ENCODE measurements around the gene FAM111B. TPM values are rescaled to one million over a fixed set of nuclear protein-coding genes. Genes with fewer than 3 reads are reported as not detected.

The FAM111B gene
- total RNA-seq, 2 donors from 2014 or later, result 20.0 to 23.1 TPM

- peaks cover 13% of the 10 kb centered on the region for H3K4me1 Mint-ChIP-seq
- H3K36me3 ChIP-seq (ENCODE audit: control insufficient read depth, insufficient read depth, low read length), result peaks cover 40% of the 10 kb centered on the region
Observed at GRCh38 chr11:59112494-59112893, 5.5 kb downstream of the FAM111B start.

GRCh38 chr11:59114344-59114743, 7.3 kb downstream of the FAM111B start:
- no peak overlapping the region for H3K9ac ChIP-seq (ENCODE audit: extremely low read depth, low read length, poor library complexity, severe bottlenecking)
- TF ChIP-seq, protein P1, sequence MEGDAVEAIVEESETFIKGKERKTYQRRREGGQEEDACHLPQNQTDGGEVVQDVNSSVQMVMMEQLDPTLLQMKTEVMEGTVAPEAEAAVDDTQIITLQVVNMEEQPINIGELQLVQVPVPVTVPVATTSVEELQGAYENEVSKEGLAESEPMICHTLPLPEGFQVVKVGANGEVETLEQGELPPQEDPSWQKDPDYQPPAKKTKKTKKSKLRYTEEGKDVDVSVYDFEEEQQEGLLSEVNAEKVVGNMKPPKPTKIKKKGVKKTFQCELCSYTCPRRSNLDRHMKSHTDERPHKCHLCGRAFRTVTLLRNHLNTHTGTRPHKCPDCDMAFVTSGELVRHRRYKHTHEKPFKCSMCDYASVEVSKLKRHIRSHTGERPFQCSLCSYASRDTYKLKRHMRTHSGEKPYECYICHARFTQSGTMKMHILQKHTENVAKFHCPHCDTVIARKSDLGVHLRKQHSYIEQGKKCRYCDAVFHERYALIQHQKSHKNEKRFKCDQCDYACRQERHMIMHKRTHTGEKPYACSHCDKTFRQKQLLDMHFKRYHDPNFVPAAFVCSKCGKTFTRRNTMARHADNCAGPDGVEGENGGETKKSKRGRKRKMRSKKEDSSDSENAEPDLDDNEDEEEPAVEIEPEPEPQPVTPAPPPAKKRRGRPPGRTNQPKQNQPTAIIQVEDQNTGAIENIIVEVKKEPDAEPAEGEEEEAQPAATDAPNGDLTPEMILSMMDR (conservative IDR thresholded peaks at IDR 0.05), result no peak
- Mint-ChIP-seq H3K9me3 (peaks cover 24% of the 10 kb centered on the region), H3K27me3 (ENCODE audit: insufficient read depth) (no peaks in the 10 kb centered on the region), H3K36me3 (ENCODE audit: low read depth) (peaks cover 63% of the 10 kb centered on the region), H3K4me1 (peaks cover 2% of the 10 kb centered on the region), H3K27ac (no peak overlapping the region), H3K4me3 (no peak overlapping the region)
- no peaks in the 10 kb centered on the region for H3K27me3 ChIP-seq (ENCODE audit: control insufficient read depth, insufficient read depth, low read length, poor library complexity, severe bottlenecking)
- DNase-seq, result no peak
- no peak overlapping the region for H3K27ac ChIP-seq (ENCODE audit: low read depth, low read length)
- peaks cover 52% of the 10 kb centered on the region for H3K36me3 ChIP-seq (ENCODE audit: control insufficient read depth, insufficient read depth, low read length)
- H3K4me3 ChIP-seq (ENCODE audit: low read length), result no peak overlapping the region
- 88 to 100% methylated on average over 2 to 3 of the region's 3 CpGs for WGBS, 2 experiments (ENCODE audit: insufficient coverage in 1 of 2, insufficient read length in 1 of 2)
- peaks cover 25% of the 10 kb centered on the region for H3K9me3 ChIP-seq (ENCODE audit: control insufficient read depth, low read length)
- no peaks in the 10 kb centered on the region for H3K4me1 ChIP-seq (ENCODE audit: control insufficient read depth, insufficient read depth, low read length)

More at GRCh38 chr11:59112494-59112893, 5.5 kb downstream of the FAM111B start:
- Mint-ChIP-seq H3K9me3 (peaks cover 9% of the 10 kb centered on the region), H3K4me3 (no peak overlapping the region), H3K36me3 (ENCODE audit: low read depth) (peaks cover 54% of the 10 kb centered on the region), H3K27me3 (ENCODE audit: insufficient read depth) (peaks cover 12% of the 10 kb centered on the region), H3K27ac (no peak overlapping the region)
- TF ChIP-seq, protein P1 (conservative IDR thresholded peaks at IDR 0.05), result no peak
- H3K9me3 ChIP-seq (ENCODE audit: control insufficient read depth, low read length), result peaks cover 6% of the 10 kb centered on the region
- no peaks in the 10 kb centered on the region for H3K4me1 ChIP-seq (ENCODE audit: control insufficient read depth, insufficient read depth, low read length)
- H3K4me3 ChIP-seq (ENCODE audit: low read length), result no peak overlapping the region
- DNase-seq, result no peak
- WGBS, 2 experiments (ENCODE audit: insufficient coverage in 1 of 2, insufficient read length in 1 of 2), result no CpG with 5 or more reads among the region's 2 CpGs
- H3K27me3 ChIP-seq (ENCODE audit: control insufficient read depth, insufficient read depth, low read length, poor library complexity, severe bottlenecking), result no peaks in the 10 kb centered on the region
- no peak overlapping the region for H3K27ac ChIP-seq (ENCODE audit: low read depth, low read length)
- H3K9ac ChIP-seq (ENCODE audit: extremely low read depth, low read length, poor library complexity, severe bottlenecking), result no peak overlapping the region

DNA sequence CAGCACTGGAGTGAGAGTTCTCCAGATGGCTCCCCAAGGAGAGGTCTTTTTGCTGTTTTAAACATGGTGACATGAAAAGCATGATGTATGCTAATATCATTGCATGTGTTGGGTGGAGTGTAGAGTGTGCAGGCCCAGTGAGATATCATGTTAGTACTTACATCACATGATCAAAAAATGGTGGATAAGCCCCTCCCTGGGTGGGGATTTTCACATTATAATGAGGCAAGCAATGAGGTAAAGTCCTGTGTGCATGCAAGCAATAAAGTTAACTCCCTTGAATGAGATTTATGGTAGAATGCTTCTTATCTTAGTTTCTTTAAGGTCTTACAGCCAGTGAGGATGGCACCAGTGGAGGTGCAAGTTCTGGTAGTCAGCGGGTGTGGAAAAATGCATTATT, 8.5 kb downstream of the FAM111B start:
- peaks cover 2% of the 10 kb centered on the region for H3K4me1 Mint-ChIP-seq
- peaks cover 55% of the 10 kb centered on the region for H3K36me3 ChIP-seq (ENCODE audit: control insufficient read depth, insufficient read depth, low read length)
- TF ChIP-seq, protein P1 (conservative IDR thresholded peaks at IDR 0.05), result no peak
- H3K27me3 Mint-ChIP-seq (ENCODE audit: insufficient read depth), result no peaks in the 10 kb centered on the region
- no peak overlapping the region for H3K4me3 Mint-ChIP-seq
- H3K4me3 ChIP-seq (ENCODE audit: low read length), result no peak overlapping the region
- WGBS, 2 experiments (ENCODE audit: insufficient coverage in 1 of 2, insufficient read length in 1 of 2), result 86 to 94% methylated on average over 1 of the region's 1 CpG
- H3K4me1 ChIP-seq (ENCODE audit: control insufficient read depth, insufficient read depth, low read length), result no peaks in the 10 kb centered on the region
- H3K9me3 Mint-ChIP-seq, result peaks cover 24% of the 10 kb centered on the region
- no peak overlapping the region for H3K27ac Mint-ChIP-seq
- peaks cover 30% of the 10 kb centered on the region for H3K9me3 ChIP-seq (ENCODE audit: control insufficient read depth, low read length)
- H3K27ac ChIP-seq (ENCODE audit: low read depth, low read length), result no peak overlapping the region
- peaks cover 62% of the 10 kb centered on the region for H3K36me3 Mint-ChIP-seq (ENCODE audit: low read depth)
- H3K9ac ChIP-seq (ENCODE audit: extremely low read depth, low read length, poor library complexity, severe bottlenecking), result no peak overlapping the region
- no peak for DNase-seq
- H3K27me3 ChIP-seq (ENCODE audit: control insufficient read depth, insufficient read depth, low read length, poor library complexity, severe bottlenecking), result no peaks in the 10 kb centered on the region

Data from endodermal cell (in vitro differentiated cells).